Fibroblast of mammary gland (primary cell): ENCODE data around the gene FYTTD1.

Experiments
- DNase-seq: peaks from one replicate; pipeline ENCODE4 v3.0.0-alpha.2; 2010; ENCODE audit warnings: low read depth
- H3K4me3 ChIP-seq: 2 replicates; pipeline ENCODE4 v1.5.1; 2011; ENCODE audit warnings: low read depth, mild to moderate bottlenecking, low read length, moderate library complexity; ENCODE audit not compliant: control insufficient read depth
- TF ChIP-seq, protein P1 (sequence below): conservative IDR thresholded peaks from 2 replicates; pipeline ENCODE4 v1.5.1; 2011; ENCODE audit warnings: low read depth, low read length, inconsistent platforms; ENCODE audit not compliant: control insufficient read depth, insufficient read depth

FYTTD1 gene

DNA sequence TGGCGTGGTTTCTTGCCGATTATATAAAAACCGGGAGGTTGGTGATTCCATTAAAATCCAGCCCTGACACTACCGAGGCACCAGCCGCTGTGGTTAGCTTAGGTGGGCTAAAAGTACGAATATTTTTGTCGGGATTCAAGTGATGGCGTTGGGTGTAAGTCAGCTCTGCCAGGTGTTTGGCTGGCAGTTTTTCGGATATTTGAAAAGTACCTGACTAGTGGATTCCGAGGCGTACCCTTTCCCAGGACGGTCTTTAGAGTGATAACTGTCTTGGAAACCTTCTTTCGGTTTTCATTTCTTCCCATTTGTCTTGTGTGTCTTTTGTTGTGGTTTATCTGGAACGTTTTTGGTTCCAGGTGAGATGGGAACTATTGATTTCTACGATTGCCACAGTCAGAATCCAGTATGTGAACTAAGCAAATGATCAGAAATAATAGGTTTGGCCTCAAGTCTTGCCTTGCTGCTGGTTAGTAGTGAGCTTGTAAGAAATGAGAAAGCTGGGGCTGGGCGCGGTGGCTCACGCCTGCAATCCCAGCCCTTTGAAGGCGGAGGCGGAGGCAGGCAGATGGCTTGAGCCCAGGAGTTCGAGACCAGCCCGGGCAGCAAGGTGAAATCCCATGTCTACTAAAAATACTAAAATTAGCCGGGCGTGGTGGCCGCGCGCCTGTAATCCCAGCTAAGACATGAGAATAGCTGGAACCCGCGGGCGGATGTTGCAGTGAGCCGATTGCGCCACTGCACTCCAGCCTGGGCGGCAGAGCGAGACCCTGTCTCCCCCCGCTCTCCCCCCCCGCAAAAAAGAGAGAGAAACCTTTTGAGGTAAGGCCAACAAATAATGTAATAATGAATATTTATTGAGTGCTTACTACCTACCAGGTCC, 1.4 kb downstream of the FYTTD1 start:
- DNase-seq, result peak; percentile 48
- TF ChIP-seq, protein P1, sequence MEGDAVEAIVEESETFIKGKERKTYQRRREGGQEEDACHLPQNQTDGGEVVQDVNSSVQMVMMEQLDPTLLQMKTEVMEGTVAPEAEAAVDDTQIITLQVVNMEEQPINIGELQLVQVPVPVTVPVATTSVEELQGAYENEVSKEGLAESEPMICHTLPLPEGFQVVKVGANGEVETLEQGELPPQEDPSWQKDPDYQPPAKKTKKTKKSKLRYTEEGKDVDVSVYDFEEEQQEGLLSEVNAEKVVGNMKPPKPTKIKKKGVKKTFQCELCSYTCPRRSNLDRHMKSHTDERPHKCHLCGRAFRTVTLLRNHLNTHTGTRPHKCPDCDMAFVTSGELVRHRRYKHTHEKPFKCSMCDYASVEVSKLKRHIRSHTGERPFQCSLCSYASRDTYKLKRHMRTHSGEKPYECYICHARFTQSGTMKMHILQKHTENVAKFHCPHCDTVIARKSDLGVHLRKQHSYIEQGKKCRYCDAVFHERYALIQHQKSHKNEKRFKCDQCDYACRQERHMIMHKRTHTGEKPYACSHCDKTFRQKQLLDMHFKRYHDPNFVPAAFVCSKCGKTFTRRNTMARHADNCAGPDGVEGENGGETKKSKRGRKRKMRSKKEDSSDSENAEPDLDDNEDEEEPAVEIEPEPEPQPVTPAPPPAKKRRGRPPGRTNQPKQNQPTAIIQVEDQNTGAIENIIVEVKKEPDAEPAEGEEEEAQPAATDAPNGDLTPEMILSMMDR, result no peak
- peak overlapping the region; percentile 86 for H3K4me3 ChIP-seq

GRCh38 chr3:197752107-197752506, 2.4 kb downstream of the FYTTD1 start:
- peak overlapping the region; percentile 5 for H3K4me3 ChIP-seq
- DNase-seq, result peak; percentile 48
- TF ChIP-seq, protein P1, result no peak

DNA sequence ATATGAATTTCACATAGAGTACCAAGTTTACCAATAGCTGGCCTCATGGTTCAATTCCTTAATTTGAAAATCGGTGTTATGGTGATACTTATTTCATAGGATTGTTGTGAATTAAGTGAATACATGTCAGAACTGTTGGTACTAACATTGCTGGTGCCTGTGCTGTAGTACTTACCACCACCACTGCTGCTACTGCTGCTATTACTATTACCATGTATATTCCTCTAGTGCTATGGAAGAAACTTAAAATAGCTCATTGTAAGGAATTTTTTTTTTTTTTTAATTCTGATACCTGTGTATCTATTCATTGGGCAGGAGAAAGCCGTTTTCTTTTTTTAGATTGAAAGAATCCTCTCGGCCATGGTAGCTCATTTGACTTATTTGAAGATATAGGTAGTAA, 3.6 kb downstream of the FYTTD1 start:
- peak; percentile 7 for DNase-seq
- no peak overlapping the region for H3K4me3 ChIP-seq
- TF ChIP-seq, protein P1, result no peak

DNA sequence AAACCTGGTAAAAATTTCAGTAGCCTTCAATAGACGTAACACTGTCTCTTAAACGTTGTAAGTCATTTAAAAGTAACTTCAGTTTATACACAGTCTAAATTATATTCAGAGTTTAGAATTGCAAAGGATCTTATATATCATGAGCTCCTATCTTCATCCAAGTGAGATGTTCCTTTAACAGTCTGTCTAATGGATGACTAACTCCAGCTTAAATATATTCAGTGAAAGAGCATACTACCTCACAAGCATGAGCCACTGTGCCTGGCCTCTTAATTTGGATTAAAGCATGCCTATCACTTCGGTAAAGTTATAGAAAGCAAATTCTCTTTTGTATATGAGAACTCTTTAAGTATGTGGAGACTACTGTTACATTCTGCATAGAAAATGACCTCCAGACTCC, 7.0 kb downstream of the FYTTD1 start:
- H3K4me3 ChIP-seq, result no peak overlapping the region
- TF ChIP-seq, protein P1, result no peak
- DNase-seq, result no peak

- no peak for DNase-seq
- no peak overlapping the region for H3K4me3 ChIP-seq
- TF ChIP-seq, protein P1, result no peak
Observed at GRCh38 chr3:197758512-197758911, 8.8 kb downstream of the FYTTD1 start.

DNA sequence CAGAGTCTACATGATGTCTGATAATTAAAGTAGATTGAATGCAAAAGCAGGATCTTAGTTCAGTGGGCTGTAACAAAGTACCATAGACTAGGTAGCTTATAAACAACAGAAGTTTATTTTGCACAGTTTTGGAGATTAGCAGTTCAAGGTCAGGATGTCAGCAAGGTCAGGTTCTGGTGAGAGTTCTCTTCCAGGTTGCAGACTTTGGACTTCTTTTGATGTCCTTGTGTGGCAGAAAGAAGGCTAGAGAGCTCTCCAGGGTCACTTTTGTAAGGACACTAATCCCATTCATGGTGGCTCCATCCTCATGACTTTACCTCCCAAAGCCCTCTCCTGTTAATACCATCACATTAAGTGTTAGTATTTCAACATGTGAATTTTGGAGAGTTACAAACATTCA, 12.1 kb downstream of the FYTTD1 start:
- TF ChIP-seq, protein P1, result no peak
- H3K4me3 ChIP-seq, result no peak overlapping the region
- no peak for DNase-seq
